Trophoblast cell (in vitro differentiated cells and primary cell): ENCODE measurements around the gene TMX1.
A peak's percentile ranks its signal among the peaks of the same experiment; 100 is the strongest.

Experiments used
- DNase-seq, 2 donors: peaks; one replicate each; pipeline ENCODE4 v3.0.0-alpha.2; 2016
- H2AFZ ChIP-seq: 2 replicates; pipeline ENCODE4 v1.6.1; 2013; ENCODE audit warnings: low read length, moderate library complexity, mild to moderate bottlenecking; ENCODE audit not compliant: insufficient read depth, poor library complexity
- H2AK5ac ChIP-seq: 2 replicates; pipeline ENCODE4 v1.6.1; 2013; ENCODE audit warnings: mild to moderate bottlenecking, low read length
- H2BK120ac ChIP-seq: 2 replicates; pipeline ENCODE4 v1.6.1; 2013; ENCODE audit warnings: low read length, mild to moderate bottlenecking, moderate library complexity; ENCODE audit not compliant: insufficient read depth, poor library complexity
- H2BK12ac ChIP-seq: 2 replicates; pipeline ENCODE4 v1.6.1; 2013; ENCODE audit warnings: mild to moderate bottlenecking, low read length, moderate library complexity
- H2BK5ac ChIP-seq: 2 replicates; pipeline ENCODE4 v1.6.1; 2013; ENCODE audit warnings: low read length, low read depth, moderate library complexity, mild to moderate bottlenecking; ENCODE audit not compliant: poor library complexity
- H3K14ac ChIP-seq: 2 replicates; pipeline ENCODE4 v1.6.1; 2013; ENCODE audit warnings: mild to moderate bottlenecking, low read length
- H3K18ac ChIP-seq: 2 replicates; pipeline ENCODE4 v1.6.1; 2013; ENCODE audit warnings: mild to moderate bottlenecking, low read length
- H3K23ac ChIP-seq: 2 replicates; pipeline ENCODE4 v1.6.1; 2013; ENCODE audit warnings: low read length
- H3K27ac ChIP-seq: 2 replicates; pipeline ENCODE4 v1.5.1; 2013; ENCODE audit warnings: low read depth, mild to moderate bottlenecking, inconsistent platforms, low read length, moderate library complexity
- H3K27me3 ChIP-seq: 2 replicates; pipeline ENCODE4 v1.6.1; 2013; ENCODE audit warnings: inconsistent platforms, mild to moderate bottlenecking, low read length, moderate library complexity; ENCODE audit not compliant: insufficient read depth
- H3K36me3 ChIP-seq, 2 experiments: 1 replicate in 1 of 2; 2 replicates in 1 of 2; pipeline ENCODE4 v1.6.1; 2013; ENCODE audit warnings: low read length in 2 of 2, mild to moderate bottlenecking in 2 of 2, moderate library complexity in 1 of 2; ENCODE audit not compliant: insufficient read depth in 2 of 2, control insufficient read depth in 1 of 2
- H3K4ac ChIP-seq: 2 replicates; pipeline ENCODE4 v1.6.1; 2013; ENCODE audit warnings: low read depth, mild to moderate bottlenecking, low read length, moderate library complexity
- H3K4me1 ChIP-seq, 2 experiments: 1 replicate in 1 of 2; 2 replicates in 1 of 2; pipeline ENCODE4 v1.6.1; 2013; ENCODE audit warnings: low read length in 2 of 2, mild to moderate bottlenecking in 2 of 2, moderate library complexity in 1 of 2; ENCODE audit not compliant: insufficient read depth in 2 of 2, control insufficient read depth in 1 of 2
- H3K4me2 ChIP-seq: 2 replicates; pipeline ENCODE4 v1.6.1; 2013; ENCODE audit warnings: inconsistent platforms, mild to moderate bottlenecking, low read length, moderate library complexity
- H3K4me3 ChIP-seq: 2 replicates; pipeline ENCODE4 v1.5.1; 2013; ENCODE audit warnings: mild to moderate bottlenecking, low read depth, low read length, inconsistent platforms
- H3K79me1 ChIP-seq: one replicate; pipeline ENCODE4 v1.6.1; 2013; ENCODE audit warnings: low read length
- H3K79me2 ChIP-seq: 2 replicates; pipeline ENCODE4 v1.6.1; 2013; ENCODE audit warnings: low read length, mild to moderate bottlenecking; ENCODE audit not compliant: control insufficient read depth, insufficient read depth, poor library complexity
- H3K9ac ChIP-seq: 2 replicates; pipeline ENCODE4 v1.6.1; 2013; ENCODE audit warnings: mild to moderate bottlenecking, low read length
- H3K9me3 ChIP-seq: 2 replicates; pipeline ENCODE4 v1.6.1; 2013; ENCODE audit warnings: low read depth, mild to moderate bottlenecking, control low read depth, inconsistent platforms, low read length; ENCODE audit not compliant: insufficient read depth
- H4K12ac ChIP-seq: 2 replicates; pipeline ENCODE4 v1.6.1; 2013; ENCODE audit warnings: low read depth, mild to moderate bottlenecking, low read length, moderate library complexity
- H4K8ac ChIP-seq: 2 replicates; pipeline ENCODE4 v1.6.1; 2013; ENCODE audit warnings: low read depth, mild to moderate bottlenecking, low read length, moderate library complexity
- H4K91ac ChIP-seq: one replicate; pipeline ENCODE4 v1.6.1; 2013; ENCODE audit warnings: low read depth, mild to moderate bottlenecking, low read length, moderate library complexity
- WGBS: extraction: QIAGEN DNeasy Blood & Tissue Kit; methylation state at CpG from one replicate; pipeline ENCODE4 v1.1.7; 2013; ENCODE audit warnings: missing lambda C conversion rate; ENCODE audit not compliant: insufficient read length, insufficient coverage; ENCODE audit errors: extremely low coverage; 5-methylcytosine and 5-hydroxymethylcytosine counted together

Gene TMX1

GRCh38 chr14:51205486-51205885 is 34.6 kb upstream of the TMX1 start:
- H3K23ac ChIP-seq, result no peak overlapping the region
- no peak overlapping the region for H2BK12ac ChIP-seq
- no peaks in the 10 kb centered on the region for H3K4me1 ChIP-seq
- no peak overlapping the region for H3K14ac ChIP-seq
- no peak for DNase-seq
- no peak overlapping the region for H2AFZ ChIP-seq
- H2BK120ac ChIP-seq, result no peak overlapping the region
- no peak overlapping the region for H3K9ac ChIP-seq
- no CpG with 5 or more reads among the region's 6 CpGs for WGBS
- H3K9me3 ChIP-seq, result no peaks in the 10 kb centered on the region
- no peak overlapping the region for H3K4me3 ChIP-seq
- H2BK5ac ChIP-seq, result no peak overlapping the region
- H3K4me2 ChIP-seq, result no peak overlapping the region
- H4K8ac ChIP-seq, result no peak overlapping the region
- H3K18ac ChIP-seq, result no peak overlapping the region
- no peaks in the 10 kb centered on the region for H3K79me2 ChIP-seq
- H3K27ac ChIP-seq, result no peak overlapping the region
- no peaks in the 10 kb centered on the region for H3K79me1 ChIP-seq
- no peak overlapping the region for H3K4ac ChIP-seq
- H3K27me3 ChIP-seq, result no peaks in the 10 kb centered on the region
- H4K91ac ChIP-seq, result no peak overlapping the region
- H2AK5ac ChIP-seq, result no peak overlapping the region
- H4K12ac ChIP-seq, result no peak overlapping the region
- no peaks in the 10 kb centered on the region for H3K36me3 ChIP-seq

- no peak overlapping the region for H3K27ac ChIP-seq
- no peaks in the 10 kb centered on the region for H3K36me3 ChIP-seq
- no CpG with 5 or more reads among the region's 1 CpG for WGBS
- H3K27me3 ChIP-seq, result no peaks in the 10 kb centered on the region
- no peak overlapping the region for H3K14ac ChIP-seq
- H2AFZ ChIP-seq, result no peak overlapping the region
- no peak overlapping the region for H3K4ac ChIP-seq
- H4K91ac ChIP-seq, result no peak overlapping the region
- DNase-seq, result no peak
- H4K8ac ChIP-seq, result no peak overlapping the region
- no peak overlapping the region for H2BK120ac ChIP-seq
- H3K23ac ChIP-seq, result no peak overlapping the region
- H2BK5ac ChIP-seq, result no peak overlapping the region
- no peak overlapping the region for H3K9ac ChIP-seq
- H3K79me2 ChIP-seq, result no peaks in the 10 kb centered on the region
- no peak overlapping the region for H3K18ac ChIP-seq
- H3K9me3 ChIP-seq, result no peaks in the 10 kb centered on the region
- H3K4me2 ChIP-seq, result no peak overlapping the region
- H4K12ac ChIP-seq, result no peak overlapping the region
- no peak overlapping the region for H2BK12ac ChIP-seq
- H2AK5ac ChIP-seq, result no peak overlapping the region
- H3K79me1 ChIP-seq, result no peaks in the 10 kb centered on the region
- no peak overlapping the region for H3K4me3 ChIP-seq
- no peaks in the 10 kb centered on the region for H3K4me1 ChIP-seq
Observed at GRCh38 chr14:51206462-51206861, 33.6 kb upstream of the TMX1 start.

GRCh38 chr14:51207621-51208020 is 32.4 kb upstream of the TMX1 start:
- H3K4me2 ChIP-seq, result no peak overlapping the region
- no peak overlapping the region for H2BK12ac ChIP-seq
- no peaks in the 10 kb centered on the region for H3K4me1 ChIP-seq
- H4K8ac ChIP-seq, result no peak overlapping the region
- H3K4me3 ChIP-seq, result no peak overlapping the region
- no peak overlapping the region for H3K9ac ChIP-seq
- WGBS, result no CpG with 5 or more reads among the region's 5 CpGs
- H3K14ac ChIP-seq, result no peak overlapping the region
- H2AK5ac ChIP-seq, result no peak overlapping the region
- no peak overlapping the region for H3K18ac ChIP-seq
- no peak overlapping the region for H4K12ac ChIP-seq
- H3K36me3 ChIP-seq, result no peaks in the 10 kb centered on the region
- H3K79me2 ChIP-seq, result no peaks in the 10 kb centered on the region
- no peak overlapping the region for H4K91ac ChIP-seq
- no peaks in the 10 kb centered on the region for H3K27me3 ChIP-seq
- H2AFZ ChIP-seq, result no peak overlapping the region
- peak in 1 of 2 donors; percentile 15 for DNase-seq
- H3K27ac ChIP-seq, result no peak overlapping the region
- H2BK5ac ChIP-seq, result no peak overlapping the region
- no peaks in the 10 kb centered on the region for H3K79me1 ChIP-seq
- H3K4ac ChIP-seq, result no peak overlapping the region
- H2BK120ac ChIP-seq, result no peak overlapping the region
- no peaks in the 10 kb centered on the region for H3K9me3 ChIP-seq
- no peak overlapping the region for H3K23ac ChIP-seq

- H3K14ac ChIP-seq, result no peak overlapping the region
- H3K18ac ChIP-seq, result no peak overlapping the region
- no peak overlapping the region for H3K27ac ChIP-seq
- H4K8ac ChIP-seq, result no peak overlapping the region
- no peak overlapping the region for H2BK120ac ChIP-seq
- no peak overlapping the region for H4K91ac ChIP-seq
- H3K4me3 ChIP-seq, result no peak overlapping the region
- DNase-seq, result no peak
- H4K12ac ChIP-seq, result no peak overlapping the region
- H2AFZ ChIP-seq, result no peak overlapping the region
- no peaks in the 10 kb centered on the region for H3K79me2 ChIP-seq
- H2BK12ac ChIP-seq, result no peak overlapping the region
- no peak overlapping the region for H3K4ac ChIP-seq
- no peak overlapping the region for H3K23ac ChIP-seq
- no peak overlapping the region for H2AK5ac ChIP-seq
- H3K27me3 ChIP-seq, result no peaks in the 10 kb centered on the region
- no peaks in the 10 kb centered on the region for H3K36me3 ChIP-seq
- H2BK5ac ChIP-seq, result no peak overlapping the region
- no peak overlapping the region for H3K4me2 ChIP-seq
- H3K9me3 ChIP-seq, result no peaks in the 10 kb centered on the region
- H3K9ac ChIP-seq, result no peak overlapping the region
- WGBS, result no CpG with 5 or more reads among the region's 1 CpG
- H3K4me1 ChIP-seq, result no peaks in the 10 kb centered on the region
- H3K79me1 ChIP-seq, result no peaks in the 10 kb centered on the region
Observed at GRCh38 chr14:51208982-51209381, 31.1 kb upstream of the TMX1 start.
